Measurements from ENCODE around the gene GABRB1.

GABRB1 gene

GRCh38 chr4:47145630-47146029 is 114.3 kb downstream of the GABRB1 start:
- peak; percentile 59 for DNase-seq (ENCODE audit: low read depth)
- TF ChIP-seq CTCF (IDR thresholded peaks at IDR 0.05; ENCODE audit: low read depth, low read length, missing control alignments): no peak
- in situ Hi-C loops (cut with HindIII; ENCODE audit: low sequenced_read_pairs): no loop called here
- no peak overlapping the region for H3K4me3 ChIP-seq (ENCODE audit: low read depth, low read length)

GRCh38 chr4:47154816-47155370 is 123.5 kb downstream of the GABRB1 start:
- TF ChIP-seq CTCF (IDR thresholded peaks at IDR 0.05; ENCODE audit: low read depth, low read length, missing control alignments): no peak
- DNase-seq (ENCODE audit: low read depth): no peak
- H3K4me3 ChIP-seq (ENCODE audit: low read depth, low read length): no peak overlapping the region
- in situ Hi-C loops (cut with HindIII; ENCODE audit: low sequenced_read_pairs): no loop called here

GRCh38 chr4:47155919-47156318 is 124.6 kb downstream of the GABRB1 start:
- in situ Hi-C loops (cut with HindIII; ENCODE audit: low sequenced_read_pairs): no loop called here
- H3K4me3 ChIP-seq (ENCODE audit: low read depth, low read length): no peak overlapping the region
- no peak for TF ChIP-seq CTCF (IDR thresholded peaks at IDR 0.05; ENCODE audit: low read depth, low read length, missing control alignments)
- DNase-seq (ENCODE audit: low read depth): no peak

- peak; percentile 0 for DNase-seq (ENCODE audit: low read depth)
- no peak overlapping the region for H3K4me3 ChIP-seq (ENCODE audit: low read depth, low read length)
- in situ Hi-C loops (cut with HindIII; ENCODE audit: low sequenced_read_pairs): no loop called here
- no peak for TF ChIP-seq CTCF (IDR thresholded peaks at IDR 0.05; ENCODE audit: low read depth, low read length, missing control alignments)
These were observed 128.7 kb downstream of the GABRB1 start for GRCh38 chr4:47160095-47160494.

GRCh38 chr4:47167081-47168035 is 136.0 kb downstream of the GABRB1 start:
- H3K4me3 ChIP-seq (ENCODE audit: low read depth, low read length): no peak overlapping the region
- in situ Hi-C loops (cut with HindIII; ENCODE audit: low sequenced_read_pairs): loop anchor here (5.0 kb wide), 1 partner anchor 105 kb away; no protein-coding TSS in a partner anchor
- peak; percentile 6 for DNase-seq (ENCODE audit: low read depth)
- no peak for TF ChIP-seq CTCF (IDR thresholded peaks at IDR 0.05; ENCODE audit: low read depth, low read length, missing control alignments)

GRCh38 chr4:47184083-47184482 is 152.7 kb downstream of the GABRB1 start:
- in situ Hi-C loops (cut with HindIII; ENCODE audit: low sequenced_read_pairs): no loop called here
- H3K4me3 ChIP-seq (ENCODE audit: low read depth, low read length): no peak overlapping the region
- no peak for DNase-seq (ENCODE audit: low read depth)
- TF ChIP-seq CTCF (IDR thresholded peaks at IDR 0.05; ENCODE audit: low read depth, low read length, missing control alignments): no peak

Measured in astrocyte of the cerebellum (primary cell).